Measurements from ENCODE around the gene FBXW10B.
"Not testable (repeated sequence)": the region's sequence is repeated elsewhere in the genome, so short reads cannot be mapped to it uniquely, and the experiment has no call there.

Gene FBXW10B, protein sequence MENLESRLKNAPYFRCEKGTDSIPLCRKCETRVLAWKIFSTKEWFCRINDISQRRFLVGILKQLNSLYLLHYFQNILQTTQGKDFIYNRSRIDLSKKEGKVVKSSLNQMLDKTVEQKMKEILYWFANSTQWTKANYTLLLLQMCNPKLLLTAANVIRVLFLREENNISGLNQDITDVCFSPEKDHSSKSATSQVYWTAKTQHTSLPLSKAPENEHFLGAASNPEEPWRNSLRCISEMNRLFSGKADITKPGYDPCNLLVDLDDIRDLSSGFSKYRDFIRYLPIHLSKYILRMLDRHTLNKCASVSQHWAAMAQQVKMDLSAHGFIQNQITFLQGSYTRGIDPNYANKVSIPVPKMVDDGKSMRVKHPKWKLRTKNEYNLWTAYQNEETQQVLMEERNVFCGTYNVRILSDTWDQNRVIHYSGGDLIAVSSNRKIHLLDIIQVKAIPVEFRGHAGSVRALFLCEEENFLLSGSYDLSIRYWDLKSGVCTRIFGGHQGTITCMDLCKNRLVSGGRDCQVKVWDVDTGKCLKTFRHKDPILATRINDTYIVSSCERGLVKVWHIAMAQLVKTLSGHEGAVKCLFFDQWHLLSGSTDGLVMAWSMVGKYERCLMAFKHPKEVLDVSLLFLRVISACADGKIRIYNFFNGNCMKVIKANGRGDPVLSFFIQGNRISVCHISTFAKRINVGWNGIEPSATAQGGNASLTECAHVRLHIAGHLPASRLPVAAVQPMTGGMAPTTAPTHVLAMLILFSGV

DNA sequence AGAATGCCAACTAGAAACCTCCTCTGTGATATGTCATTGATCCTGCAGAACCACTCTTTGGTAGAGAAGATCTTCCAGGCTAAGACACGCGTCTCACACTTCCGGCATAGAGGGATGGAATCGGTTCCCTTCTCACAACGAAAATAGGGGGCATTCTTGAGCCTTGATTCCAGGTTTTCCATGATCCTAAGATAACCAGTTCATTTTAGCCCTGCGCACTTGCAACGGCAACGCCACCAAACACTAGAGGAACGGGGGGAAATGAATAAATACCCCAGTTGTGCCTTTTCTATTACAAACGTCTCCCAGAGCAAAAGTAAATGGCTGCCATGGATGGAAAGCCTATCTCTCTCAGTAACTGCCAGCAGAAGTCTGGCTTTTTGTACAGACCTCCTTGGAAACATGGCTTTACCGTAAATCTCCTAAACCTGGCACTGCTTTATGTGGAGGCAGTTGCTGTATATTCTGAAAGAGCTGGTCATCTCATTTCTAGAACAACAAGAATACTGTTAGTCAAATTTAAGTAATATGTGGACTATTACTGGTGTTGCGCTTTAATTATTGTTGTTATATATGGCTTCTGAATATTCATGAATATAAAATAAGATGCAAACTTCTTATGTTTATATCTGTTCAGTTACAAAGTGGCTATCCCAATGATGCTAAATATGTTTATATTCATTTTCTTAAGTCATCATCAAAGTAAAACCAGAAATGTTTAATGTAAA lies at the start of gene FBXW10B:
TSS of gene FBXW10B (minus strand) at position 374 of the 728 bp plus-strand sequence. CDS start at position 182, 192 bp downstream.
- DNase-seq (ENCODE audit: low read depth in 2 of 2): peak in 1 of 2 donors; percentile 3
- H3K4me3 ChIP-seq (replicated peaks in 1 of 2; ENCODE audit: low read depth in 2 of 2, low read length in 2 of 2): not testable (repeated sequence)

DNA sequence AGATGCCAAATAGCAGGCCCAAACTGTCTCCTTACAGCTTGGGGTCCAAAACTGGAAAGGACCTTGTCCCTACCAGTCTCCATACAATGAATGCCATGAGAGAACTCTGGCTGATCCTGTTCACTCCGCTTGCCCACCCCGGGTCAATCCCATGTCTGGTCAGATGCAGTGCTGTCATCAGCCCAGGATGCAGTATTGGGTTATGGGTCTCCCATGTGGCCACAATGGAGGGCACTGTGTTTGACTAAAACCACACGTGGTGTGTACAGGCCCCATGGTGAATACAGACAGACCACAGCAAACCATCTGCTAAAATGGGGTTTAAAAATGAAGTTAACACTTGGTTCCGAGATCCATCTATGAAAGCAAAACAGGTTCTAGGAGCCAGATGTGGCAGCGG lies 44.2 kb upstream of the FBXW10B start:
- TF ChIP-seq, protein P1, sequence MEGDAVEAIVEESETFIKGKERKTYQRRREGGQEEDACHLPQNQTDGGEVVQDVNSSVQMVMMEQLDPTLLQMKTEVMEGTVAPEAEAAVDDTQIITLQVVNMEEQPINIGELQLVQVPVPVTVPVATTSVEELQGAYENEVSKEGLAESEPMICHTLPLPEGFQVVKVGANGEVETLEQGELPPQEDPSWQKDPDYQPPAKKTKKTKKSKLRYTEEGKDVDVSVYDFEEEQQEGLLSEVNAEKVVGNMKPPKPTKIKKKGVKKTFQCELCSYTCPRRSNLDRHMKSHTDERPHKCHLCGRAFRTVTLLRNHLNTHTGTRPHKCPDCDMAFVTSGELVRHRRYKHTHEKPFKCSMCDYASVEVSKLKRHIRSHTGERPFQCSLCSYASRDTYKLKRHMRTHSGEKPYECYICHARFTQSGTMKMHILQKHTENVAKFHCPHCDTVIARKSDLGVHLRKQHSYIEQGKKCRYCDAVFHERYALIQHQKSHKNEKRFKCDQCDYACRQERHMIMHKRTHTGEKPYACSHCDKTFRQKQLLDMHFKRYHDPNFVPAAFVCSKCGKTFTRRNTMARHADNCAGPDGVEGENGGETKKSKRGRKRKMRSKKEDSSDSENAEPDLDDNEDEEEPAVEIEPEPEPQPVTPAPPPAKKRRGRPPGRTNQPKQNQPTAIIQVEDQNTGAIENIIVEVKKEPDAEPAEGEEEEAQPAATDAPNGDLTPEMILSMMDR (IDR thresholded peaks at IDR 0.05; ENCODE audit: low read depth, low read length): no peak
- no peak overlapping the region for H3K4me3 ChIP-seq (replicated peaks in 1 of 2; ENCODE audit: low read depth in 2 of 2, low read length in 2 of 2)
- no peak for DNase-seq (ENCODE audit: low read depth in 2 of 2)

DNA sequence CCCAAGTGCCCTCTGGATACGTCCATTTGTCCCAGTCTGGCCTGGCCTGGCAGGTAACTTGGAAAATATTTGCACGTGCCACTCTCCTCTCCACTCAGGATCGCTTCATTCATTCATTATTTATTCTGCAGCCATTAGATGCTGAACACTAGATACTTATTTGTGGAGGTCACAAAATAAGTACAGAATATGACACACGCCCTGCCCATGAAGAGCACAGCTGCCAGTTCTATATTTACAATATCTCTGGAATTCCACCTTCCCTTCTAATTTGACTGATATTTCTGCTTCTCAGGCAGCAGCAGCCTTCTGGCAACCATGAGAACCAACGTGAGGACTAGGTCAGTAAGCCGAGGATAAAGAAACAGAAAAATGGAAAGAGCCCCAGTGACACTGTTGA lies 43.7 kb upstream of the FBXW10B start:
- TF ChIP-seq, protein P1 (IDR thresholded peaks at IDR 0.05; ENCODE audit: low read depth, low read length): no peak
- H3K4me3 ChIP-seq (replicated peaks in 1 of 2; ENCODE audit: low read depth in 2 of 2, low read length in 2 of 2): no peak overlapping the region
- DNase-seq (ENCODE audit: low read depth in 2 of 2): no peak

DNA sequence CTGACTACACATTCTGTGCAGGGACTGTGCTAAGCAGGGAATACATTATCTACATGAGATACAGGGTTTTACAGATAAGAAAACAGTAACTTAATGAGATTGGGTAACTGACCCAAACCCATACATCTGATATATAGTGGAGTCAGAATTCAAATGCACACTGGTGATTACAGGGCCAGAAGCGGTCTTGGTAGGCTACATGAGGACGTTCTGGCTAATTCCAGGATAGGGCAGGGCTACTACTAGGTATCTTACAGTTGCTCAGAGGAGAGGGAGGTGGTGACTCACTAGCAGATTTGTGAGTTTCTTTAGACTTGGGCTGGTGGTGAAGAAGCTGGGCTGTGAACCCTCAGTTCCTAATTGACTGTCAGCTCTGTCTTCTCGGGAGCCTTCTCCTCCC lies 43.2 kb upstream of the FBXW10B start:
- TF ChIP-seq, protein P1 (IDR thresholded peaks at IDR 0.05; ENCODE audit: low read depth, low read length): no peak
- no peak overlapping the region for H3K4me3 ChIP-seq (replicated peaks in 1 of 2; ENCODE audit: low read depth in 2 of 2, low read length in 2 of 2)
- DNase-seq (ENCODE audit: low read depth in 2 of 2): no peak

DNA sequence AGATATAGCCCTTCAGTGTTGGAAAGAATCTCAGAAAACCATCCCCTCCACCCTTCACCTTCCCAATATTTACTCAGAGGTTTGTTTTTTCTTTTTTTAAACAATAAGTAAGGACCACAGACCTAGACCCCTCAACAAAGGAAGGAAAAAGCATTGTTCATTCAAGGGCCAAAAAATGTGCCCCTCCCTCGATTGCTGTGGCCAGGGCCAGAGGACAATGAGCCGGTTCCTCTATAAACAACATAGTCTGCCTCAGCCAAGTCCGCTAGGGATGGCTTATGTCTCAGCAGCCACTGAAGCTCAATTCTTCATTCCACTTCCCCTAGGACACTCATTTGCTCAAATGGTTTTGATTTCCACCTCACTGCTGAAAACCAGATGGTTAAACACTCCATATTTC lies 40.6 kb upstream of the FBXW10B start:
- DNase-seq (ENCODE audit: low read depth in 2 of 2): no peak
- TF ChIP-seq, protein P1 (IDR thresholded peaks at IDR 0.05; ENCODE audit: low read depth, low read length): no peak
- H3K4me3 ChIP-seq (replicated peaks in 1 of 2; ENCODE audit: low read depth in 2 of 2, low read length in 2 of 2): no peak overlapping the region

DNA sequence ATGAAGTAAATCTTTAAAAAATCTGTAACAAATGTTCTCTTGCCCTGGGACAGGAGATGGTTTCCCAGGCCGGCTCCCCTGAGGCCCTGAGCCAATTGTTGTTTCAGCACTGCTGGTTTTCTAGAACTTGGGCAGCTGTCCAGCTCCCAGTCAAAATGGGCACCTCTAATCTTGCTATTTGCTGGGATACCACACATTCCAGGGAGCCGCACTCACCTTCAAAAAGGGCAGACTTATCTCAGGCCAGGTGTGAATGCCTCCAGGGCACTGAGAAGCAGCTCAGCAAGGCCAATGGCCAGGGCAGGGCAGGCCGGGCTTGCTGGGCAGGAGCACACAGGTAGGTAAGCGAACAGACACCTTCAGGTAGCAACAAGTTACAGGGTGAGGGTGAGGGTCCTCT lies 40.2 kb upstream of the FBXW10B start:
- TF ChIP-seq, protein P1 (IDR thresholded peaks at IDR 0.05; ENCODE audit: low read depth, low read length): no peak
- H3K4me3 ChIP-seq (replicated peaks in 1 of 2; ENCODE audit: low read depth in 2 of 2, low read length in 2 of 2): no peak overlapping the region
- DNase-seq (ENCODE audit: low read depth in 2 of 2): peak; percentile 27 to 54

DNA sequence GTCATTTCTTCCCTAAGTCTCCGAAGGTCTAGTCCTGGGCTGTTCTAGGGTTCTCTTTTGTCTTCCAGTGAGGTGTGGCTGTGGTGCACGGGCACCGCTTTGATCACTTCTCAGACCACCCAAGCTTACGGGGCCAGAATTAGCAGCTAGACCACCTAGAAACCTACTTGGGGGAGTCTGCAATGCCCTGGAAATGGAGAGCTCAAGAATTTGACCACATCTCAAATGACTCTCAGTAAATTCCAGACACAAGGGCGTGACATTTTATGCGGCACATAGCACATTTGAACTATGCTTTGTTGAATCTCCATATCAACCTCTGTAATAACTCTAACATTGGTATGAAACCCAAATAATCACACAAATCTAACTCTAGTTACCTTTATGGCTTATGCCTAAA lies 39.7 kb upstream of the FBXW10B start:
- no peak for DNase-seq (ENCODE audit: low read depth in 2 of 2)
- TF ChIP-seq, protein P1 (IDR thresholded peaks at IDR 0.05; ENCODE audit: low read depth, low read length): no peak

More for the DNA sequence above, 39.7 kb upstream of the FBXW10B start:
- no peak overlapping the region for H3K4me3 ChIP-seq (replicated peaks in 1 of 2; ENCODE audit: low read depth in 2 of 2, low read length in 2 of 2)

All from cardiac fibroblast (primary cell).